DOHH2 (cell line): ENCODE data around the gene HS3ST6.
"Not testable (repeated sequence)": the region's sequence is repeated elsewhere in the genome, so short reads cannot be mapped to it uniquely, and the experiment has no call there.

Experiments
- H3F3A ChIP-seq: fragments of 200-600 bp; sonication (generic), shearing (Covaris generic); 2 replicates; pipeline ENCODE4 v1.6.0; 2016; ENCODE audit warnings: antibody characterized with exemption, mild to moderate bottlenecking; ENCODE audit not compliant: control insufficient read depth, insufficient read depth
- H3K27ac ChIP-seq: fragments of 200-600 bp; sonication (generic); 2 replicates; pipeline ENCODE4 v1.5.1; 2014; ENCODE audit warnings: low read depth, mild to moderate bottlenecking, low read length, moderate library complexity
- H3K27me3 ChIP-seq: fragments of 200-600 bp; sonication (generic); 2 replicates; pipeline ENCODE4 v1.6.1; 2014; ENCODE audit warnings: mild to moderate bottlenecking, low read length, mixed read lengths; ENCODE audit not compliant: control insufficient read depth
- H3K36me3 ChIP-seq: fragments of 200-600 bp; sonication (generic); 2 replicates; pipeline ENCODE4 v1.6.1; 2014; ENCODE audit warnings: mild to moderate bottlenecking, low read length, moderate library complexity, mixed read lengths; ENCODE audit not compliant: control insufficient read depth
- H3K4me1 ChIP-seq: fragments of 200-600 bp; sonication (generic); 2 replicates; pipeline ENCODE4 v1.6.1; 2014; ENCODE audit warnings: mild to moderate bottlenecking, low read length, mixed read lengths; ENCODE audit not compliant: control insufficient read depth
- H3K4me2 ChIP-seq: fragments of 200-600 bp; sonication (generic); 2 replicates; pipeline ENCODE4 v1.6.0; 2014; ENCODE audit warnings: mild to moderate bottlenecking, low read length, moderate library complexity
- H3K4me3 ChIP-seq: fragments of 200-600 bp; sonication (generic); 2 replicates; pipeline ENCODE4 v1.5.1; 2014; ENCODE audit warnings: mild to moderate bottlenecking, low read length, mixed read lengths
- H3K79me2 ChIP-seq: fragments of 200-600 bp; sonication (generic); 2 replicates; pipeline ENCODE4 v1.6.1; 2014; ENCODE audit warnings: mild to moderate bottlenecking, low read length, mixed read lengths; ENCODE audit not compliant: control insufficient read depth
- H3K9me2 ChIP-seq: fragments of 200-600 bp; sonication (generic); replicated peaks from 2 replicates; pipeline ENCODE4 v1.6.1; 2014; ENCODE audit warnings: mild to moderate bottlenecking, low read length, mixed read lengths; ENCODE audit not compliant: control insufficient read depth
- H3K9me3 ChIP-seq: fragments of 200-600 bp; sonication (generic); 2 replicates; pipeline ENCODE4 v1.6.1; 2014; ENCODE audit warnings: antibody characterized with exemption, low read length, mixed read lengths; ENCODE audit not compliant: control insufficient read depth, insufficient read depth
- H4K20me1 ChIP-seq: fragments of 200-600 bp; sonication (generic); 2 replicates; pipeline ENCODE4 v1.6.0; 2014; ENCODE audit warnings: low read depth, mild to moderate bottlenecking, antibody characterized with exemption, low read length, moderate library complexity; ENCODE audit not compliant: control insufficient read depth, insufficient read depth
- CTCF ChIP-seq: fragments of 200-600 bp; sonication (generic); IDR thresholded peaks from one replicate; pipeline ENCODE4 v1.5.1; 2014; ENCODE audit warnings: antibody characterized with exemption, mild to moderate bottlenecking, low read depth, low read length; ENCODE audit not compliant: poor library complexity, severe bottlenecking
- EZH2phosphoT487 ChIP-seq: fragments of 200-600 bp; sonication (generic); IDR thresholded peaks from 2 replicates; pipeline ENCODE4 v1.6.1; 2017; ENCODE audit warnings: borderline replicate concordance, mild to moderate bottlenecking, antibody characterized with exemption, low read length, moderate library complexity, mixed read lengths

The HS3ST6 gene

GRCh38 chr16:1884889-1885288 is 33.3 kb downstream of the HS3ST6 start:
- H3K27ac ChIP-seq: no peak overlapping the region
- no peaks in the 10 kb centered on the region for H3F3A ChIP-seq
- no peaks in the 10 kb centered on the region for H3K9me3 ChIP-seq
- H3K4me1 ChIP-seq: no peaks in the 10 kb centered on the region
- H3K9me2 ChIP-seq: no peaks in the 10 kb centered on the region
- no peak overlapping the region for H3K4me3 ChIP-seq
- H3K4me2 ChIP-seq: no peak overlapping the region
- no peaks in the 10 kb centered on the region for H3K79me2 ChIP-seq
- H3K27me3 ChIP-seq: no peaks in the 10 kb centered on the region
- TF ChIP-seq EZH2phosphoT487: no peak
- no peak for TF ChIP-seq CTCF
- no peaks in the 10 kb centered on the region for H3K36me3 ChIP-seq
- no peaks in the 10 kb centered on the region for H4K20me1 ChIP-seq

- no peak overlapping the region for H3K27ac ChIP-seq
- no peaks in the 10 kb centered on the region for H3K9me2 ChIP-seq
- no peak overlapping the region for H3K4me3 ChIP-seq
- no peak for TF ChIP-seq CTCF
- TF ChIP-seq EZH2phosphoT487: no peak
- no peaks in the 10 kb centered on the region for H3K27me3 ChIP-seq
- H3F3A ChIP-seq: no peaks in the 10 kb centered on the region
- no peaks in the 10 kb centered on the region for H3K36me3 ChIP-seq
- H3K79me2 ChIP-seq: no peaks in the 10 kb centered on the region
- no peaks in the 10 kb centered on the region for H3K9me3 ChIP-seq
- H3K4me1 ChIP-seq: no peaks in the 10 kb centered on the region
- H3K4me2 ChIP-seq: no peak overlapping the region
- H4K20me1 ChIP-seq: no peaks in the 10 kb centered on the region
Measured at GRCh38 chr16:1884155-1884760, 34.0 kb downstream of the HS3ST6 start.

GRCh38 chr16:1881172-1881571 is 37.0 kb downstream of the HS3ST6 start:
- not testable (repeated sequence) for H4K20me1 ChIP-seq, H3K79me2 ChIP-seq, H3F3A ChIP-seq, H3K27ac ChIP-seq, H3K9me3 ChIP-seq, H3K4me2 ChIP-seq, H3K36me3 ChIP-seq, H3K9me2 ChIP-seq, H3K4me3 ChIP-seq, H3K4me1 ChIP-seq
- H3K27me3 ChIP-seq: peaks cover 12% of the 10 kb centered on the region

- H3K27ac ChIP-seq: no peak overlapping the region
- no peaks in the 10 kb centered on the region for H3K9me2 ChIP-seq
- peaks cover 12% of the 10 kb centered on the region for H3K27me3 ChIP-seq
- H4K20me1 ChIP-seq: no peaks in the 10 kb centered on the region
- no peak overlapping the region for H3K4me3 ChIP-seq
- no peak overlapping the region for H3K4me2 ChIP-seq
- TF ChIP-seq CTCF (no peak), EZH2phosphoT487 (no peak)
- no peaks in the 10 kb centered on the region for H3K79me2 ChIP-seq
- no peaks in the 10 kb centered on the region for H3K9me3 ChIP-seq
- H3K4me1 ChIP-seq: no peaks in the 10 kb centered on the region
- no peaks in the 10 kb centered on the region for H3F3A ChIP-seq
- H3K36me3 ChIP-seq: no peaks in the 10 kb centered on the region
Measured at GRCh38 chr16:1879477-1879876, 38.7 kb downstream of the HS3ST6 start.
